Spleen (tissue), 11 donors: ENCODE data around the gene COBL. TPM values are rescaled to one million over a fixed set of nuclear protein-coding genes. Genes with fewer than 3 reads are reported as not detected.

Source experiments
- DNase-seq: peaks from one replicate; pipeline ENCODE4 v3.0.0-alpha.2; 2020
- H3K27ac ChIP-seq, 8 donors: fragments of 200-600 bp; sonication (generic) in 7 of 8; 1 replicate in 4 of 8; 2 replicates in 4 of 8; pipeline versions ENCODE4 v1.5.0 to v1.8.0; 2016 to 2021; ENCODE audit warnings: inconsistent platforms in 4 of 8, mild to moderate bottlenecking in 4 of 8, moderate library complexity in 1 of 8
- H3K27me3 ChIP-seq, 7 donors: fragments of 200-600 bp; sonication (generic) in 6 of 7; replicated peaks in 1 of 7; 1 replicate in 4 of 7; 2 replicates in 3 of 7; pipeline versions ENCODE4 v1.5.0 to v1.8.0; 2016 to 2021; ENCODE audit warnings: inconsistent platforms in 3 of 7, mild to moderate bottlenecking in 1 of 7
- H3K36me3 ChIP-seq, 6 donors: fragments of 200-600 bp; sonication (generic) in 5 of 6; 1 replicate in 4 of 6; 2 replicates in 2 of 6; pipeline versions ENCODE4 v1.5.0 to v1.8.0; 2016 to 2021; ENCODE audit warnings: inconsistent platforms in 2 of 6
- H3K4me1 ChIP-seq, 6 donors: fragments of 200-600 bp; sonication (generic) in 5 of 6; 1 replicate in 3 of 6; 2 replicates in 3 of 6; pipeline versions ENCODE4 v1.5.0 to v1.8.0; 2016 to 2021; ENCODE audit warnings: inconsistent platforms in 3 of 6
- H3K4me3 ChIP-seq, 8 donors: fragments of 200-600 bp; sonication (generic) in 7 of 8; 1 replicate in 4 of 8; 2 replicates in 4 of 8; pipeline versions ENCODE4 v1.5.0 to v1.8.0; 2016 to 2021; ENCODE audit warnings: inconsistent platforms in 4 of 8, mild to moderate bottlenecking in 4 of 8, moderate library complexity in 2 of 8
- H3K9me3 ChIP-seq, 8 donors: fragments of 200-600 bp; sonication (generic) in 7 of 8; 1 replicate in 4 of 8; 2 replicates in 4 of 8; pipeline versions ENCODE4 v1.5.0 to v1.8.0; 2016 to 2021; ENCODE audit warnings: inconsistent platforms in 4 of 8
- CTCF ChIP-seq, 11 experiments: fragments of 200-600 bp in 7 of 11; fragments of 450-650 bp in 4 of 11; sonication (generic) in 4 of 11; IDR thresholded peaks in 8 of 11; conservative IDR thresholded peaks in 3 of 11; 1 replicate in 7 of 11; 2 replicates in 4 of 11; pipeline versions ENCODE4 v1.4.0 to v1.8.0; 2016 to 2021; ENCODE audit warnings: antibody characterized with exemption in 11 of 11, inconsistent platforms in 4 of 11, mild to moderate bottlenecking in 1 of 11
- POLR2A ChIP-seq, 3 donors: fragments of 450-650 bp; IDR thresholded peaks; one replicate each; pipeline ENCODE4 v1.5.1; 2017; ENCODE audit warnings: antibody characterized with exemption in 3 of 3, mild to moderate bottlenecking in 1 of 3
- POLR2AphosphoS5 ChIP-seq, 3 donors: sonication (generic); formaldehyde crosslinking; IDR thresholded peaks; one replicate each; pipeline ENCODE4 v1.5.1; 2017; ENCODE audit warnings: antibody characterized with exemption in 3 of 3
- WGBS, 5 donors: extraction: QIAGEN DNeasy Blood & Tissue Kit in 3 of 5; methylation state at CpG; one replicate each; pipeline versions ENCODE4 v1.1.5 to v1.1.7; 2013 to 2018; 5-methylcytosine and 5-hydroxymethylcytosine counted together
- intact Hi-C: fragments of 100-400 bp; cut with DNase I; formaldehyde crosslinking; loops from one replicate; pipeline ENCODE4 v1.15.0; 2023; ENCODE audit warnings: low total_unique reads
- polyA plus RNA-seq, 3 donors: library from polyadenylated mRNA; stranded (reverse); fragments of 200-250 nt; gene quantifications; one replicate each; pipeline ENCODE4 v1.2.1, GENCODE V29; 2013
- total RNA-seq, 7 donors: library from RNA; depleted of rRNA in 3 of 7; stranded (reverse); fragments of >200 nt in 3 of 7; fragmentation: NEBNext Ultra II Directional in 4 of 7; extraction: Animal tissue kit (Norgen Biotek cat#: 25700) in 4 of 7; gene quantifications; one replicate each; pipeline versions ENCODE4 v1.1.0 to v1.2.1, GENCODE V29; 2016 to 2021
- donor health status: healthy with polysubstance abuse.
- donor health status: DM: no; HTN: no; CAD: no; lungs with moderate emphysema.
- donor health status: DM: no; HTN: no; CAD: no.
- donor health status: Bipolar disorder and iron deficiency.
- donor health status: healthy.
- donor health status: DM: no; HTN: no; CAD: no.
- donor health status: DM: yes; HTN: yes; CAD: no.

Gene COBL
- total and polyA plus RNA-seq, 10 donors: 0.09 to 0.80 (median 0.57) TPM; not detected in 1

- Histone ChIP-seq H3K9me3 (no peaks in the 10 kb centered on the region), H3K4me3 (no peak overlapping the region), H3K4me1 (no peaks in the 10 kb centered on the region), H3K27me3 (no peaks in the 10 kb centered on the region), H3K36me3 (no peaks in the 10 kb centered on the region), H3K27ac (no peak overlapping the region)
- TF ChIP-seq POLR2AphosphoS5 (IDR thresholded peaks at IDR 0.05) (no peak), CTCF (IDR thresholded peaks at IDR 0.05 in 8 of 11, conservative IDR thresholded peaks at IDR 0.05 in 3 of 11) (no peak), POLR2A (IDR thresholded peaks at IDR 0.05) (no peak)
- WGBS, 5 donors: 83 to 91% (median 89%) methylated on average over 5 of the region's 5 CpGs
- intact Hi-C loops: no loop called here
- DNase-seq: no peak
These were observed 46.7 kb downstream of the COBL start for GRCh38 chr7:51269911-51270310.

DNA sequence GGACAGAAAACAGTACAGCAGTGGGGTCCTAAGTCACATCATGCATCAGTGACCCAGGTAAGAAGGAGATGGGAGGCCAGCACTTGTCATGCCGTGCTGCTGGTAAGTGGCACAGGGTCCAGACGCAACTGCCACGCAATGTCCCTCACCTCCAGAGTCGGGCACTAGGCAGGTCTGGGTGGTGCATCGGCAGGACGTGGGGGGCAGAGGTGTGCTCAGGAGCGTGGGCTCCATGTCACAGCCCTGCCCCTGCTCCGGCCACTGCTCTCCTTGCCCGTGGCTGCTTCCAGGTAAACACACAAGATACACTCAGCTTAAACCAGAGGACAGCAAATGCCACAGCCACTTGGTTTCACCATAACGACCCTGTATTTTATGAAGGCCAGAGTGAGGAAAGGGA lies 47.3 kb downstream of the COBL start:
- Histone ChIP-seq H3K27ac (no peak overlapping the region), H3K4me1 (no peaks in the 10 kb centered on the region), H3K36me3 (no peaks in the 10 kb centered on the region), H3K9me3 (no peaks in the 10 kb centered on the region), H3K27me3 (no peaks in the 10 kb centered on the region), H3K4me3 (no peak overlapping the region)
- TF ChIP-seq POLR2AphosphoS5 (IDR thresholded peaks at IDR 0.05): no peak
- no peak for TF ChIP-seq CTCF (IDR thresholded peaks at IDR 0.05 in 8 of 11, conservative IDR thresholded peaks at IDR 0.05 in 3 of 11)
- no peak for TF ChIP-seq POLR2A (IDR thresholded peaks at IDR 0.05)
- intact Hi-C loops: no loop called here
- DNase-seq: no peak
- WGBS, 5 donors: 73 to 88% (median 84%) methylated on average over 6 to 10 of the region's 10 CpGs

- intact Hi-C loops: no loop called here
- no peaks in the 10 kb centered on the region for H3K9me3 ChIP-seq
- TF ChIP-seq POLR2AphosphoS5 (IDR thresholded peaks at IDR 0.05) (no peak), CTCF (IDR thresholded peaks at IDR 0.05 in 8 of 11, conservative IDR thresholded peaks at IDR 0.05 in 3 of 11) (no peak)
- no peak overlapping the region for H3K4me3 ChIP-seq
- no peak overlapping the region for H3K27ac ChIP-seq
- DNase-seq: no peak
- H3K27me3 ChIP-seq: no peaks in the 10 kb centered on the region
- WGBS, 5 donors: 83 to 96% (median 89%) methylated on average over 7 of the region's 7 CpGs
- no peaks in the 10 kb centered on the region for H3K4me1 ChIP-seq
- H3K36me3 ChIP-seq: no peaks in the 10 kb centered on the region
These were observed 47.8 kb downstream of the COBL start for GRCh38 chr7:51268859-51269258.

DNA sequence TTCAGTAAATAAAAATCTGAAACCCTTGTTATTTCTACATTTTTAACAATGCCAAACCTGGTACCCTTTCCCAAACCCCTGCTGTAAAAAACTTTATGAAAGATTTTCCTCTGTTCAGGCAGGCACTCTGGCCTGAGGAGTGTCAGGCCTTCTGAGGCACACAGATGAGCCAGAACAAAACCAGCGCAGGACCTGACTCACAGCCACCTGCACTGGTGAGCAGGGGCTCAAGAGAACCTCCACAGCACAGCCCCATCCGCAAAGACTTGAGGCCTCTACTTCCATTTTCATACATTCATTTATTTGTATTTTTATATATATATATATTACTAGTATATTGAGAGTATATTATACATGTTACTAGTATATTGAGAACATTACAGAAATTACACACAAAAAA lies 49.4 kb downstream of the COBL start:
- no peaks in the 10 kb centered on the region for H3K4me1 ChIP-seq
- intact Hi-C loops: no loop called here
- 89 to 98% (median 92%) methylated on average over 2 of the region's 2 CpGs for whole genome bisulfite sequencing, 5 donors
- no peak overlapping the region for H3K27ac ChIP-seq
- H3K9me3 ChIP-seq: no peaks in the 10 kb centered on the region
- DNase-seq: no peak
- TF ChIP-seq CTCF (IDR thresholded peaks at IDR 0.05 in 8 of 11, conservative IDR thresholded peaks at IDR 0.05 in 3 of 11) (no peak), POLR2A (IDR thresholded peaks at IDR 0.05) (no peak), POLR2AphosphoS5 (IDR thresholded peaks at IDR 0.05) (no peak)
- H3K4me3 ChIP-seq: no peak overlapping the region
- no peaks in the 10 kb centered on the region for H3K36me3 ChIP-seq
- no peaks in the 10 kb centered on the region for H3K27me3 ChIP-seq
